Fibroblast of lung (primary cell): ENCODE data around the gene SLTM.

Experiments used
- CTCF ChIP-seq, 2 donors: IDR thresholded peaks in 1 of 2; conservative IDR thresholded peaks in 1 of 2; 1 replicate in 1 of 2; 2 replicates in 1 of 2; pipeline ENCODE4 v1.5.1; 2011 to 2012; ENCODE audit warnings: low read length in 2 of 2, control low read depth in 1 of 2, inconsistent platforms in 1 of 2, low read depth in 1 of 2, mild to moderate bottlenecking in 1 of 2
- EZH2 ChIP-seq: IDR thresholded peaks from 2 replicates; pipeline ENCODE4 v1.5.1; 2012; ENCODE audit warnings: low read length, control low read depth, mild to moderate bottlenecking; ENCODE audit errors: missing control alignments

- TF ChIP-seq CTCF (conservative IDR thresholded peaks at IDR 0.05 in 1 of 2, IDR thresholded peaks at IDR 0.05 in 1 of 2; ENCODE audit: low read depth in 1 of 2, low read length in 2 of 2) (no peak), EZH2 (no peak)
Measured at GRCh38 chr15:58934521-58934920, 1.0 kb upstream of the SLTM start.
